ENCODE measurements around the gene GDE1.

The GDE1 gene

GRCh38 chr16:19520861-19521331, 1.0 kb downstream of the GDE1 start:
- Histone ChIP-seq H3K36me3 (ENCODE audit: control insufficient read depth, insufficient read depth, low read length) (no peaks in the 10 kb centered on the region), H3K27ac (ENCODE audit: low read depth, low read length) (peak overlapping the region; percentile 84), H3K9ac (ENCODE audit: low read length) (peak overlapping the region; percentile 90), H3K4me1 (ENCODE audit: control insufficient read depth, insufficient read depth, low read length) (peaks cover 3% of the 10 kb centered on the region), H3K4me3 (ENCODE audit: low read length) (peak overlapping the region; percentile 97), H3K27me3 (ENCODE audit: control insufficient read depth, insufficient read depth, low read length) (no peaks in the 10 kb centered on the region)

DNA sequence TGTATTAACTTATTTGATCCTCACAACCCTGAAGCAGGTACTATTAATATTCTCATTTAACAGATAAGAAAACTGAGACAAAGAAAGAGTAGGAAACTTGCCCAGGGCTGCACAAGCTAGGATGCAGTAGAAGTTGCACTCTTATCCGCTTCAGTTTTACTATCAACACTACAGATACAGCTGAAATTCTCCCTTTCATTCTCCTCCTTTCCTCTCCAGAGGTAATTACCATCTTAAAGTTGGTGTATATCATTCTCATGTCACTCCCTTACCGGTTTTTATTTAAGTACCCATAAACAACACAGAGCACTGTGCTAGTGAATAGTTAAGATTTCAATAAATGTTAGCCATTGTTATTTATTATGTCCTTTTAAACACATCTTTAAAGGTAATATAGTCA, 3.5 kb downstream of the GDE1 start:
- Histone ChIP-seq H3K36me3 (ENCODE audit: control insufficient read depth, insufficient read depth, low read length) (peaks cover 3% of the 10 kb centered on the region), H3K4me1 (ENCODE audit: control insufficient read depth, insufficient read depth, low read length) (peaks cover 3% of the 10 kb centered on the region), H3K4me3 (ENCODE audit: low read length) (no peak overlapping the region)

DNA sequence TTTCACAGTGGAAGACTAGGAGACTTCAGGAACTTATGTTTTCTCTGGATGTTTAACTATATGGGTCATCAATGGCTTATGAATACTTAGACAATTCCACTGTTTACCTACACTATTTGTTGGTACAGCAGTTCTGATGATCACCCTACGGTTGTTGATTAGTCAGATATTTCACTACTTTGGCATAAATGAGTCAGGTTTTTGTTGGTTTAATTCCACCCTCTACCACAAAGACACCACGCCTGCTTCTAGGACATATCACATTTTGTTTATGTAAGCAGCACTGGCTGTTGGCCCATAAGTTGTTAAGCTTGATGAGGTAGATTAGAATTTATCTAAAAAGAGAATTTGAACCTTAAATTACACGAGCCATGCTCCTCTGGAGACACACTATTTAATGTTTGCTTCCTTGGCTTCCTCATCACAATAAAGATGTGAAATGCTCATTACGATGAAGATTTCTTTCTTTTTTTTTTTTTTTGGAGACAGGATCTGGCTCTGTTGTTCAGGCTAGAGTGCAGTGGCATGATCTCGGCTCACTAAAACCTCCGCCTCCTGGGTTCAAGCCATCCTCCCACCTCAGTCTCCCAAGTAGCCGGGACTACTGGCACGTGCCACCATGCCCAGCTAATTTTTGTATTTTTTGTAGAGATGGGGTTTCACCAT, 4.3 kb downstream of the GDE1 start:
- H3K4me1 ChIP-seq (ENCODE audit: control insufficient read depth, insufficient read depth, low read length) = peaks cover 3% of the 10 kb centered on the region
- no peaks in the 10 kb centered on the region for H3K27me3 ChIP-seq (ENCODE audit: control insufficient read depth, insufficient read depth, low read length)
- H3K4me3 ChIP-seq (ENCODE audit: low read length) = no peak overlapping the region
- H3K27ac ChIP-seq (ENCODE audit: low read depth, low read length) = no peak overlapping the region
- no peak overlapping the region for H3K9ac ChIP-seq (ENCODE audit: low read length)
- H3K36me3 ChIP-seq (ENCODE audit: control insufficient read depth, insufficient read depth, low read length) = peaks cover 3% of the 10 kb centered on the region

More for the DNA sequence above, 3.5 kb downstream of the GDE1 start:
- Histone ChIP-seq H3K9ac (ENCODE audit: low read length) (no peak overlapping the region), H3K27me3 (ENCODE audit: control insufficient read depth, insufficient read depth, low read length) (no peaks in the 10 kb centered on the region), H3K27ac (ENCODE audit: low read depth, low read length) (no peak overlapping the region)

DNA sequence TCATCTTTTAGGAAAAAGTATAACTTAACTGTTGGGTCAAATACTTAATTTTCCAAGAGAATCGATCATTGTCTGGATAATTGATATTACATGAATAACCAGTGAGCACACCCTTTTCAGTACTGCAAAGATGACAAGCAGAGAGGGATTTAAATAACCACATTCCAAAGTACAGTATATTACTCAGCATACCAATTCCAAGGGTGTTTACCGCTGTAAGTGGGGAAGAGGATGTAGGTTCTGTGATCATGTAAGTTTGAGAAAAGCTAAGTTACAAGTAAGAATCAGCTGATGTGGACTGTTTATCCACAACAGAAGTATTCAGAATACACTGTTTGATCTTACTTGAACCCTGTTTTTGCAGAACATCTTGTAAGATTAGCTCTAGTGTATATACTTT, 6.1 kb downstream of the GDE1 start:
- H3K4me1 ChIP-seq (ENCODE audit: control insufficient read depth, insufficient read depth, low read length) = peaks cover 2% of the 10 kb centered on the region

DNA sequence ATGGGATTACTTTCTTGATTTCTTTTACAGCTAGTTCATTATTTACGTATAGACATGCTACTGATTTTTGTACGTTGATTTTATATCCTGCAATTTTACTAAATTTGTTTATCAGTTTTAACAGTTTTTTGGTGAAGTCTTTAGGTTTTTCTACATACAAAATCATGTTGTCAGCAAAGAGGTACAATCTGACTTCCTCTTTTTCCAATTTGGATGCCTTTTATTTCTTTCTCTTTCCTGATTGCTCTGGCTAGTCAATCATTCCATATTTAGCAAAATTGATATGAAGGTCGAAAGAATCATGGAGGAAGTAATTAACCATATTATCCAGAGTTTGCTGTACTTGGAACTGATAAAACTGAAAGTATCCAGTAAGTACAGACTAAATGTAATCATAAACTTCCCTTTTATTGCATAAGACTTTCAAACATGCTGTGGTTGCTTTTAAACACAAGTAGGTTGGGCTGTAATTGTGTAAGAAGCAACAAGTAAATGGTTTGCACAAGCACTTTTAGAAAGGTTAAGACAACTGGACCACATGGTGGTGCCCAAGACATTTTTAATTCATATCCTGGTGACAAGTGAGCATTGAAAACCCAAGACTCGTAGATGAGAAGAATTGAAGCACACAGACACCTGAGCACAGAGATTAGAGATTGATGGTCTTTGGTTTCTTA, 8.4 kb downstream of the GDE1 start:
- Histone ChIP-seq H3K36me3 (ENCODE audit: control insufficient read depth, insufficient read depth, low read length) (peaks cover 8% of the 10 kb centered on the region), H3K9ac (ENCODE audit: low read length) (no peak overlapping the region), H3K27ac (ENCODE audit: low read depth, low read length) (no peak overlapping the region), H3K4me1 (ENCODE audit: control insufficient read depth, insufficient read depth, low read length) (no peaks in the 10 kb centered on the region), H3K27me3 (ENCODE audit: control insufficient read depth, insufficient read depth, low read length) (no peaks in the 10 kb centered on the region), H3K4me3 (ENCODE audit: low read length) (no peak overlapping the region)

More for the DNA sequence above, 6.1 kb downstream of the GDE1 start:
- Histone ChIP-seq H3K4me3 (ENCODE audit: low read length) (no peak overlapping the region), H3K36me3 (ENCODE audit: control insufficient read depth, insufficient read depth, low read length) (peaks cover 6% of the 10 kb centered on the region), H3K9ac (ENCODE audit: low read length) (no peak overlapping the region), H3K27me3 (ENCODE audit: control insufficient read depth, insufficient read depth, low read length) (no peaks in the 10 kb centered on the region), H3K27ac (ENCODE audit: low read depth, low read length) (no peak overlapping the region)

DNA sequence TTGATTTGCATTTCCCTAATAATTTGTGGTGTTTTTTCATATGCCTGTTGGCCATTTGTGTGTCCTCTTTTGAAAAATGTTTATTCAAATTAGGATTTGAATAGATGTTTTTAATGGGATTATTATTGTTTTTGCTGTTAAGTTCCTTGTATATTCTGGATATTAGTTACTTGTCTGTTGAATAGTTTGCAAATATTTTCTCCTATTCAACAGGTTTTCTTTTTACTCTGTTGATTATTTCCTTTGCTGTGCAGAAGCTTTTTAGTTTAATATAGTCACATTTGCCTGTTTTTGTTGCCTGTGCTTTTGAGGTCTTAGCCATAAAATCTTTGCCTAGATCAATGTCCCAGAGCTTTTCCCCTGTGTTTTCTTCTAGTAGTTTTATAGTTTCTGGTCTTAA, 9.6 kb downstream of the GDE1 start:
- H3K36me3 ChIP-seq (ENCODE audit: control insufficient read depth, insufficient read depth, low read length) = peaks cover 8% of the 10 kb centered on the region
- no peaks in the 10 kb centered on the region for H3K27me3 ChIP-seq (ENCODE audit: control insufficient read depth, insufficient read depth, low read length)
- H3K4me3 ChIP-seq (ENCODE audit: low read length) = no peak overlapping the region
- no peak overlapping the region for H3K27ac ChIP-seq (ENCODE audit: low read depth, low read length)
- no peak overlapping the region for H3K9ac ChIP-seq (ENCODE audit: low read length)
- H3K4me1 ChIP-seq (ENCODE audit: control insufficient read depth, insufficient read depth, low read length) = no peaks in the 10 kb centered on the region

- Histone ChIP-seq H3K4me3 (ENCODE audit: low read length) (no peak overlapping the region), H3K27ac (ENCODE audit: low read depth, low read length) (no peak overlapping the region), H3K36me3 (ENCODE audit: control insufficient read depth, insufficient read depth, low read length) (peaks cover 18% of the 10 kb centered on the region), H3K9ac (ENCODE audit: low read length) (no peak overlapping the region), H3K4me1 (ENCODE audit: control insufficient read depth, insufficient read depth, low read length) (no peaks in the 10 kb centered on the region), H3K27me3 (ENCODE audit: control insufficient read depth, insufficient read depth, low read length) (no peaks in the 10 kb centered on the region)
Observed at GRCh38 chr16:19507867-19508266, 14.0 kb downstream of the GDE1 start.

GRCh38 chr16:19506965-19507364, 14.9 kb downstream of the GDE1 start:
- Histone ChIP-seq H3K27me3 (ENCODE audit: control insufficient read depth, insufficient read depth, low read length) (no peaks in the 10 kb centered on the region), H3K27ac (ENCODE audit: low read depth, low read length) (no peak overlapping the region), H3K4me3 (ENCODE audit: low read length) (no peak overlapping the region), H3K4me1 (ENCODE audit: control insufficient read depth, insufficient read depth, low read length) (no peaks in the 10 kb centered on the region), H3K36me3 (ENCODE audit: control insufficient read depth, insufficient read depth, low read length) (peaks cover 18% of the 10 kb centered on the region), H3K9ac (ENCODE audit: low read length) (no peak overlapping the region)

DNA sequence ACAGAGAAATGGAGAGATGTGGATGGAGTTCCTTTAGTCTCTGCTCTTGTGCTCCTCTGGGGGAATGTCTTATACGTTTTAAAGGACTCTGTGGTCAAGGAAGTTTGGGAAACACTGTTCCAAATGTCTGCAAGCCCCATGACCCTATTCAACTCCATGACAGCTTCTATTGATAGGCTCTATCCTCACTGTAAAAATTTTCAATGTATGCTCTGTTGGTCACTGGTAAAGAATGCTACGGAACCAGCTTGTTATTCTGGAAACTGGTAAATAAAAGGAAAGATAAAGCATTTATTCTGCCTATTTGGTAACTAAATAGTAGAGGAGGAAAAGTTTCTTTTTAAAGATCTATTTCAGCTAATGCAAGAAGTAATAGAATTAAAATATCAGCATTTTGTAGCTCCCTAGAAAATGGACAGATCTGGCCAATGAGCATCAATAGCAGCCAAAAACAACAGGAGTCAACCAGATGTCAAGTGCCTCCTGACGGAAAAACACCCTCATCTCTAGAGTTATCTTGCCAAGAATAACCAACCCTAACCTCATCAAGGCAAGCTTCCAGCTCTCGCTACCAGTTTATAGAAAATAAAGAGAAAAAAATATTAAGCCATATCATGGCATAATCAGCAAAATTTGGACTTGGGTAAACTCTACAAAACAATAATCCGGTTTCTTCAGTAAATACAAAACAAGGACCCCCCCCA, 16.1 kb downstream of the GDE1 start:
- Histone ChIP-seq H3K9ac (ENCODE audit: low read length) (no peak overlapping the region), H3K4me3 (ENCODE audit: low read length) (no peak overlapping the region), H3K4me1 (ENCODE audit: control insufficient read depth, insufficient read depth, low read length) (no peaks in the 10 kb centered on the region), H3K27ac (ENCODE audit: low read depth, low read length) (no peak overlapping the region), H3K36me3 (ENCODE audit: control insufficient read depth, insufficient read depth, low read length) (peaks cover 20% of the 10 kb centered on the region), H3K27me3 (ENCODE audit: control insufficient read depth, insufficient read depth, low read length) (no peaks in the 10 kb centered on the region)

GRCh38 chr16:19503461-19504075, 18.3 kb downstream of the GDE1 start:
- no peak overlapping the region for H3K4me3 ChIP-seq (ENCODE audit: low read length)

DNA sequence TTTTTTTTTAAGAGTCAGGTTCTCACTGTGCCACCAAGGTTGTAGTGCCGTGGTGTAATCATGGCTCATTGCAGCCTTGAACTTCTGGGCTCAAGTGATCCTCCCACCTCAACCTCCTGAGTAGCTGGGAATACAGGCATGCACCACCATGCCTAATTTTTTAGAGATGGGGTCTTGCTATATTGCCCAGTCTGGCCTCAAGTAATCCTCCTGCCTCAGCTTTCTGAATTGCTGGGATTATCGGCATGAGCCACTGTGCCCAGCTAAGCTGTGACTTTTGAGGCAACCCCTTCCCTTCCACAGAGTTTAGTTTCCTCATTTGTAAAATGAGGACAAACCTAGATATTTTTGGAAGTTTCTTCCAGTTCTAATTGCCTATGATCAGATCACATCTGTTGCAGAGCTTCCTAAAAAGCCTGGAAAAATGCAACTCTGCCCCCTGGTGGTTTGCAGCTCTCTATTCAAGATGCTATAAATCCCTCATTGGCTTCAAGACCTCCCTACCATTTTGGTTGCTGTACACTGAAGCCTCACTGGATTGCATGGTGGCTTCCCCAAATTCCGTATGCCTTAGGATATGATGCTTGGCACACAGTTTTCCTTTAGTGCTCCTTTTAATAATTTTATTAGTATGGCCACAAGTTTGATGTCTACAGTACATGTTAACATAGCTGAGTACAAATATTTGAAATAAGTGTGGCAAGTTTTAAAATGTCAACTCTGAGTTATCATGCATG, 19.3 kb downstream of the GDE1 start:
- H3K4me3 ChIP-seq (ENCODE audit: low read length) = no peak overlapping the region
- no peak overlapping the region for H3K9ac ChIP-seq (ENCODE audit: low read length)
- no peaks in the 10 kb centered on the region for H3K27me3 ChIP-seq (ENCODE audit: control insufficient read depth, insufficient read depth, low read length)
- peaks cover 21% of the 10 kb centered on the region for H3K36me3 ChIP-seq (ENCODE audit: control insufficient read depth, insufficient read depth, low read length)
- H3K27ac ChIP-seq (ENCODE audit: low read depth, low read length) = no peak overlapping the region
- H3K4me1 ChIP-seq (ENCODE audit: control insufficient read depth, insufficient read depth, low read length) = no peaks in the 10 kb centered on the region

More at GRCh38 chr16:19503461-19504075, 18.3 kb downstream of the GDE1 start:
- H3K27ac ChIP-seq (ENCODE audit: low read depth, low read length) = no peak overlapping the region
- no peaks in the 10 kb centered on the region for H3K27me3 ChIP-seq (ENCODE audit: control insufficient read depth, insufficient read depth, low read length)
- peaks cover 20% of the 10 kb centered on the region for H3K36me3 ChIP-seq (ENCODE audit: control insufficient read depth, insufficient read depth, low read length)
- no peak overlapping the region for H3K9ac ChIP-seq (ENCODE audit: low read length)
- H3K4me1 ChIP-seq (ENCODE audit: control insufficient read depth, insufficient read depth, low read length) = no peaks in the 10 kb centered on the region

DNA sequence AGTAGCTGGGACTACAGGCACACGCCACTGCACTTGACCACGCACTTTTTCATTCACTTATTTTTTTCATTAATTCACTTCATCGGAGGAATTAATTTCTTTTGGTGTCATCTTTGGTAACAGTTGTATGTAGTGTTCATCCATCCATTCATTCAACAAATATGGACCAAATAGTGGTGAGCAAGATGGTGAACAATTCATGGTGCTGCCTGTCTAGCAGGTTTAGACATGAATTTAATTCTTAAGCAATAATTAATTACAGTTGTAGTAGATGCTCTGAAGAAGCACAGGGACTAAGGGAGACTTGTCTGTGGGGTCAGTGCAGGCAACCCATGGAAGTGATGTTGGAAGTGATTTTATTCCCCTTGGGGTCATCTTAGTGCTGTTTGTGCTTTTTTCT, 22.4 kb downstream of the GDE1 start:
- Histone ChIP-seq H3K27me3 (ENCODE audit: control insufficient read depth, insufficient read depth, low read length) (no peaks in the 10 kb centered on the region), H3K27ac (ENCODE audit: low read depth, low read length) (no peak overlapping the region), H3K4me3 (ENCODE audit: low read length) (no peak overlapping the region), H3K9ac (ENCODE audit: low read length) (no peak overlapping the region), H3K4me1 (ENCODE audit: control insufficient read depth, insufficient read depth, low read length) (no peaks in the 10 kb centered on the region), H3K36me3 (ENCODE audit: control insufficient read depth, insufficient read depth, low read length) (peaks cover 24% of the 10 kb centered on the region)

Measured in rectal smooth muscle tissue (tissue), 1 donor.